OCI-LY7 (cell line): ENCODE data around the gene CEP295NL. TPM values are rescaled to one million over a fixed set of nuclear protein-coding genes. Genes with fewer than 3 reads are reported as not detected.

Source experiments
- BruUV-seq: library from RNA; stranded (reverse); fragments of 400-500 nt; replicated peaks from 2 replicates; lab custom pipeline; 2021; lab: Mats Ljungman, UMichigan
- CTCF ChIA-PET: fragments of 300-600 bp; sonication (Branson Sonifier 250); formaldehyde crosslinking; loops from one replicate; lab custom pipeline; 2022; ENCODE audit warnings: antibody characterized with exemption; ENCODE audit not compliant: unreplicated experiment; lab: Charles Lee
- POLR2A ChIA-PET: fragments of 300-600 bp; sonication (Branson Sonifier 250); formaldehyde crosslinking; loops from one replicate; lab custom pipeline; 2022; ENCODE audit warnings: antibody characterized with exemption; lab: Charles Lee
- DNase-seq: peaks from one replicate; pipeline ENCODE4 v3.0.0-alpha.2; 2015; ENCODE audit warnings: low spot score
- H2AFZ ChIP-seq: fragments of 200-600 bp; sonication (generic), shearing (Covaris generic); 2 replicates; pipeline ENCODE4 v1.6.1; 2014; ENCODE audit warnings: mild to moderate bottlenecking, antibody characterized with exemption, low read length, moderate library complexity
- H3K27ac ChIP-seq: fragments of 200-600 bp; sonication (generic); 2 replicates; pipeline ENCODE4 v1.5.1; 2014; ENCODE audit warnings: mixed run types, low read depth, mild to moderate bottlenecking, moderate library complexity, low read length, inconsistent platforms; ENCODE audit not compliant: poor library complexity, severe bottlenecking
- H3K36me3 ChIP-seq: fragments of 200-600 bp; sonication (generic); 2 replicates; pipeline ENCODE4 v1.6.1; 2014; ENCODE audit warnings: mild to moderate bottlenecking, antibody characterized with exemption, low read length, moderate library complexity, mixed read lengths; ENCODE audit not compliant: insufficient read depth
- H3K4me1 ChIP-seq: fragments of 200-600 bp; sonication (generic); 2 replicates; pipeline ENCODE4 v1.5.1; 2014; ENCODE audit warnings: mild to moderate bottlenecking, low read length; ENCODE audit not compliant: insufficient read depth, poor library complexity, severe bottlenecking
- H3K4me2 ChIP-seq: fragments of 200-600 bp; sonication (generic); 2 replicates; pipeline ENCODE4 v1.6.1; 2014; ENCODE audit warnings: mild to moderate bottlenecking, low read length
- H3K4me3 ChIP-seq: fragments of 200-600 bp; sonication (generic); 2 replicates; pipeline ENCODE4 v1.5.1; 2014; ENCODE audit warnings: mild to moderate bottlenecking, low read depth, low read length; ENCODE audit not compliant: poor library complexity, severe bottlenecking
- H3K79me2 ChIP-seq: fragments of 200-600 bp; sonication (generic); 2 replicates; pipeline ENCODE4 v1.6.1; 2016; ENCODE audit warnings: low read depth, mild to moderate bottlenecking, low read length, moderate library complexity, mixed read lengths; ENCODE audit not compliant: insufficient read depth
- H3K9me2 ChIP-seq: fragments of 200-600 bp; sonication (generic); 2 replicates; pipeline ENCODE4 v1.6.1; 2016; ENCODE audit warnings: mild to moderate bottlenecking, low read length, mixed read lengths; ENCODE audit not compliant: insufficient read depth
- H3K9me3 ChIP-seq: fragments of 200-600 bp; sonication (generic); 2 replicates; pipeline ENCODE4 v1.6.1; 2014; ENCODE audit warnings: mild to moderate bottlenecking, mixed run types, low read length, mixed read lengths
- H4K20me1 ChIP-seq: fragments of 200-600 bp; sonication (generic); 2 replicates; pipeline ENCODE4 v1.6.1; 2014; ENCODE audit warnings: mild to moderate bottlenecking, antibody characterized with exemption, low read length, moderate library complexity, mixed read lengths; ENCODE audit not compliant: insufficient read depth
- CTCF ChIP-seq: fragments of 200-600 bp; sonication (generic); conservative IDR thresholded peaks from 2 replicates; pipeline ENCODE4 v1.5.1; 2014; ENCODE audit warnings: mild to moderate bottlenecking, antibody characterized with exemption, low read length, moderate library complexity, mixed read lengths
- EZH2phosphoT487 ChIP-seq: fragments of 200-600 bp; sonication (generic); IDR thresholded peaks from 2 replicates; pipeline ENCODE4 v1.6.1; 2018; ENCODE audit warnings: low read depth, borderline replicate concordance, mild to moderate bottlenecking, mixed run types, antibody characterized with exemption, low read length, moderate library complexity, mixed read lengths
- intact Hi-C: fragments of 100-400 bp; cut with micrococcal nuclease; formaldehyde crosslinking; loops from one replicate; pipeline ENCODE4 v1.10.0; 2022; ENCODE audit not compliant: unreplicated experiment
- total RNA-seq, 2 experiments: library from RNA; depleted of rRNA in 1 of 2; stranded (reverse); fragments of >200 nt in 1 of 2; shearing (Covaris generic) in 1 of 2; gene quantifications; 2 replicates each; pipeline ENCODE4 v1.2.3, GENCODE V29; 2014 to 2022

CEP295NL gene
- total RNA-seq, 2 experiments from 2014 or later: not detected

GRCh38 chr17:78889531-78889930 lies 13.5 kb downstream of the CEP295NL start:
- Histone ChIP-seq H3K79me2 (no peaks in the 10 kb centered on the region), H3K27ac (no peak overlapping the region)

GRCh38 chr17:78888941-78889518 lies 14.0 kb downstream of the CEP295NL start:
- Histone ChIP-seq H3K4me1 (peaks cover 20% of the 10 kb centered on the region), H3K36me3 (no peaks in the 10 kb centered on the region), H3K27ac (no peak overlapping the region), H3K4me2 (peak overlapping the region; percentile 30), H3K9me2 (no peaks in the 10 kb centered on the region), H3K79me2 (no peaks in the 10 kb centered on the region), H2AFZ (no peak overlapping the region), H3K9me3 (no peaks in the 10 kb centered on the region), H4K20me1 (no peaks in the 10 kb centered on the region), H3K4me3 (no peak overlapping the region)
- intact Hi-C loops: no loop called here
- TF ChIP-seq EZH2phosphoT487: no peak
- no peak for TF ChIP-seq CTCF
- POLR2A ChIA-PET: interaction anchor here (0.8 kb wide), 1 partner anchor 14 kb away, joined by 3 read pairs; no protein-coding TSS in a partner anchor
- no peak for DNase-seq
- BruUV-seq: no TSS peak
- CTCF ChIA-PET: no interaction called here

More at GRCh38 chr17:78889531-78889930, 13.5 kb downstream of the CEP295NL start:
- H2AFZ ChIP-seq: no peak overlapping the region
- peak; percentile 17 for DNase-seq
- no peaks in the 10 kb centered on the region for H4K20me1 ChIP-seq
- no peaks in the 10 kb centered on the region for H3K9me3 ChIP-seq
- ChIA-PET POLR2A (interaction anchor here (0.7 to 0.8 kb wide), 2 partner anchors 15 to 687 kb away, joined by 3 read pairs; no protein-coding TSS in a partner anchor), CTCF (no interaction called here)
- H3K4me3 ChIP-seq: no peak overlapping the region
- intact Hi-C loops: no loop called here
- BruUV-seq: no TSS peak
- H3K36me3 ChIP-seq: no peaks in the 10 kb centered on the region
- TF ChIP-seq EZH2phosphoT487: no peak
- TF ChIP-seq CTCF: no peak
- H3K9me2 ChIP-seq: no peaks in the 10 kb centered on the region
- H3K4me1 ChIP-seq: peaks cover 20% of the 10 kb centered on the region
- peak overlapping the region; percentile 30 for H3K4me2 ChIP-seq

- Histone ChIP-seq H3K4me1 (peaks cover 20% of the 10 kb centered on the region), H3K9me2 (no peaks in the 10 kb centered on the region), H3K9me3 (no peaks in the 10 kb centered on the region), H3K27ac (no peak overlapping the region), H2AFZ (no peak overlapping the region), H3K4me2 (no peak overlapping the region), H3K79me2 (no peaks in the 10 kb centered on the region), H3K36me3 (no peaks in the 10 kb centered on the region), H4K20me1 (no peaks in the 10 kb centered on the region), H3K4me3 (no peak overlapping the region)
- no TSS peak for BruUV-seq
- ChIA-PET POLR2A (interaction anchor here (0.6 to 1.2 kb wide), 2 partner anchors 15 to 36 kb away, joined by 3 read pairs; no protein-coding TSS in a partner anchor), CTCF (no interaction called here)
- TF ChIP-seq EZH2phosphoT487: no peak
- TF ChIP-seq CTCF: no peak
- intact Hi-C loops: no loop called here
- no peak for DNase-seq
Measured at GRCh38 chr17:78886954-78887353, 16.0 kb downstream of the CEP295NL start.
